HG03139 (cell line): ENCODE data around the gene SRGAP3.

Experiments used
- ATAC-seq: cut with Tn5 transposase; IDR thresholded peaks from one replicate; pipeline ENCODE4 v1.9.1; 2021; ENCODE audit not compliant: unreplicated experiment

SRGAP3 gene

DNA sequence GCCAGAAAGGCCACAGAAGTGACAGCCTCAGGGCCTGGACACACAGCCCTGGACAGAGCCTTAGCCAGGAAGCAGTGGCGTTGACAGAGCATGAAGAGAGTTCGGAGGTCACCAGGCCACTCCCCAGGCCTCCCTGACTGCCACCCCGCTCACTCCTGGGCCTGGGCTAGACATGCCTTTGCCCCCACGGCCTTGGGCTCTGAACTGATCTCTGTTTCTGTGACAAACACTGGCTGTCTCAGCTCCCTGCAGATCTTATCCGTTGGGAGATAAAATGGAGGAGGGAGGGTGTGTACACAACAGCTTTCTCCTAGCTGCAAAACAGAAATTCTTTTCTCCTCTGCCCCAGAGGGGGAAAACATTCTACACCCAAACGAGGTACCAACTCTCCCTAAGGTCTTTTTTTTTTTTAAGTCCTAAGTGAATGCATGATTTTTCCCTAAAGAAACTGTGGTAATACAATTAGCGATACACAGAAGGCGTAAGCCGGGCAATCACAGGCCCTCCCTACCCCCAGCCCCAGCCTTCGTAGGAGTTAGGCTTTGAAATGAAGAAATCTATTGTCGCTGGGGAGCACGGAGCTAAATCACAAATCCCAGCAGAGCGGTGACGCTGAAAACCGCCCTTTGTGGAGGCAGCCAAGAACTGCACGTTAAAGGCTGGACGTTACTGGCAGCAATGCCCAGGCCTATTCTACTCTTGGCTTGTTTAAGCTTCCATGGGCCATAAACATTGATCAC lies 45.0 kb downstream of the SRGAP3 start:
- ATAC-seq = no peak

DNA sequence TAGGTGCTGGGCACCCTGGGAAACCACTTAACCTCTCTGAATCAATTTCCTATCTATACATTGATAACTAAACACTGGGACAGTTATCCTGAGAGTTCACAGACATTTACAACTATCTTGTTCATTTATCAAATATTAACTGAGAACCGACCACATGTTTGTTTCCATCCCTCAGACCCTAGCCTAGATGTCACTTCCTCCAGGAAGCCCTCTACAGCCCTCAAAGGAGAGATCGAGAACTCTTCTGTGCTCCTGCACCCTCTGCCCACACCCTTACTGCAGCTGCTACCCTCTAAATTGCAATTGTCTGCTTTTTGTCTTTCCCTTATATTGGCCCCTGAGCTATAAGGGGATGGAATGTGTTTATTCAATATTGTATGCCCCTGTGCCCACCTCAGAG lies 46.1 kb downstream of the SRGAP3 start:
- no peak for ATAC-seq

DNA sequence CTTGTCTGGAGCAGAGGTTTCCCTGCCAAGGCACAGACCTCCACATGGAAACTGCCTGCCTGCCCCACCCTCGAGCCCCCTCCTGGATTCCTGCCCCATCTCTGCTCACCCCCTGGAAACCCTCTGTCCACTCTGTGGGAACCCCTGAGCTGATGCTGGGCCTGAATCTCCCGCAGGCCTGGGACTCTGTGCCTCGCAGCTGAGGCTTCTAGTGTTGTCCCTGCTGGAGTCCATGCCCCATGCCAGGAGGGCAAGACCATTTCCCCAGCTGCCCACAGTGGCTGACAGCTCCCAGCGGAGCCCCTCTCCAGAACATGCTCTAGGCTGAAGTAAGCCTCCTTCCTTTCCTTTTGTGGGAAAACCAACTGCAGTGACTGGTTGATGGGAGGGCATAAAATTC lies 46.9 kb downstream of the SRGAP3 start:
- no peak for ATAC-seq

DNA sequence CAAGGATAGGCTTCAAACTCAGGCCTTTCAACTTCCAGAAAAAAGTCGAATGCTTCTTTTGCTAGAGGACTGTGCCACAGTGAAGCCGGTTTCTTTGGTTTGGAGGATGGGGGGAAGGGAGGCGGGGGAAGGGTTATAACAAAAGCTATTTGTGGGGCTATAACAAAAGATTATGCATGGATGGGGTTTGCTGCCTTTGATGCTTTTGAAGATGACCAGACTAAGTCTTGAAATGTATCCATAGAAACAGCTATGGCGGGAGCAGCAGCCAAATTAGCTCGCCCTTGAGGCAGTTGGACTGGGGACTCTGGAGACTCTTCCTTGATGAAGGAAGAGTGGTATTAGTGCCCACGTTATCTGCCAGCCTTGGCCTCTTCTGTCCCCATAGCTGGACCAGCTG lies 47.5 kb downstream of the SRGAP3 start:
- no peak for ATAC-seq

DNA sequence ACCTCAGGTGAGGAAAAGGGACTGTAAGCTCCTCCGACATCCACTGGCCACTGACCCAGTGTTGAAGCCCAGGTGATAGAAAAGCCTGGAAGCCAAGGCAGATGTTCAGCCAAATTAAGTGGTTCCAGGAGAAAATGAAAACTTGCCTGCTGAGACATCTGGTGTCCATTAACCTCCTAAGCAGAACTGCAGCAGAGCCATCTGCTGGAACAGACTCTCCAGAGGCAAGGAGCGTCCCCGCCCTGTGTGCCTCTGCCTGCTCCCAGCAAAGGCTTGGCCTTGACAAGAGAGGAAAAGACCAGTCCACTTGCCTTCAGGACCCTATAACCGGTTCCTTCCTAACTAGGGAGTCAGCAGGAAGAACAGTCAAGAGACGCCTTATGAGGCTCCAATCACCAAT lies 48.2 kb downstream of the SRGAP3 start:
- no peak for ATAC-seq

DNA sequence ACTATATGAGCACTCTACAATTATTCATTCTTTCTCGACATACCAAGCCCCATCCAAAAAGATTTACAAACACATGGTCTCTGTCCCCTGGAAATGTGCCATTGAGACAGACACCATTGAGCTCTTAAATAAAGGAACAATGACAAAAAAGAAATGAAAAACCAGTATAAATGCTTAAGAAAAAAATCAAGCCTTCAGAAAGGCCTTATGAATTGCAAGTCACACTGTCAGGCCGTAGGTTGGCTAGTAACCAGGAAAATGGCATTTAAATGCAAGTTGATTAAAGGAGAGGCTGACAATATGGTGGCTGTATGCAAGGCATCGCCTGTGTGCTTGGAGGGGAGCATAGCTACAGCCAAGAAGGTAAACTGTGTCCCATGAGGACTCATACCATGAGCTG lies 49.7 kb downstream of the SRGAP3 start:
- ATAC-seq = no peak

DNA sequence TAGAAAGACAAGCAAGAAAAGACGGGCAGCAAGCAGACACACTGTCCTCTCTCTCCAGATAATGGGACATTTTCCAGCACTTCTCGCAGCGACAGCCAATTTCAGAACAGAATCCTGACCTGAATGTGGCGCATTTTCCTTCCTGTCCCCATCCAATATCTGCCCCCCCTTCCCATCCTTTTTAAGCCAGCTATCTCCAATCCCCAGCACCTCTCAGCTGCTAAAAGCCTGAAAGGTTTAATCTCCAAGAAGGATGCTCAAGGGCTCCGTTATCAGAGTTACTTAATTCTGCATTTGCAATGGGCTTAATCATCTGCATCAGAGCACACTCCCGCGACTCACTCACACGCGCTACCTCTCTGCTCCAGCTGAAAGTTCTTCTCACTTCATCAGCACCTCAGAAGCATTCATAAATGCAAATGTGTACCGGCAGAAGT lies 50.5 kb downstream of the SRGAP3 start:
- ATAC-seq = no peak

DNA sequence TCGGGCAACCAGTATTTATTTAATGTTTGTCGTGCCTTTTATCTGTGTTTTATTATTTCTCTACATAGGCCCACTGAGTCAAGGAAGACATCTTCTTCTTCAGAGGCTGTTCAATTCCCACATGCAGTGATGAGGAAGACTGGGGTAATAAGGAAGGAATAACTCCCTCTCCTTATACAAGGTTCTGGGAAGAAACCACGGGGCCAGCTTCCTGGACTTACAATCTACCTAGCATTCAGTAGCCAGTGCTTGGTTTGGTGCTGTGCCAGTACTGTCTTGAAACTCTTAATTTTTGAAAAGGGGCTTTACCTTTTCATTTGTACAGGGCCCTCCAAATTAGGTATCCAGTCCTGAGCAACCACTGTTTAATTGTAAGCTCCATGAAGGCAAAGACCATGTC lies 51.2 kb downstream of the SRGAP3 start:
- no peak for ATAC-seq

DNA sequence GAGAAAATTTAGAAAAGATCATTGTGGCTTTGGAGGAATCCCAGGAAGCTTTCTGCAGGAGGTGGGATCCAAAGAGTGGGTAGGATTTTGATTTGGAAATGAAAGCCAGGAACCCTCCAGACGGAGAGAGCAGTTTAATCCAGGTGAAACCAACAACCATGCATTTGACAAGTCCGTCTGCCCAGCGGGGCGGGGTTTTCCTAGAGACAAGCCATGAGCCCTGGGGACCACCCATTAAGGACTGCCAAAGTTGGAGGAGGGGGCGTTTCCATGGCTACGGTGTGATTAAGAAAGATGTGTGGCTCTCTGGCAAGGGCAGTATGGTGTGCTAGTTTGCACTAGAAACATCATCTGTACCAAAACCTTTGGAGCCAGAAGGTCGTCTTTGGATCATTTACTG lies 53.4 kb downstream of the SRGAP3 start:
- ATAC-seq = no peak

DNA sequence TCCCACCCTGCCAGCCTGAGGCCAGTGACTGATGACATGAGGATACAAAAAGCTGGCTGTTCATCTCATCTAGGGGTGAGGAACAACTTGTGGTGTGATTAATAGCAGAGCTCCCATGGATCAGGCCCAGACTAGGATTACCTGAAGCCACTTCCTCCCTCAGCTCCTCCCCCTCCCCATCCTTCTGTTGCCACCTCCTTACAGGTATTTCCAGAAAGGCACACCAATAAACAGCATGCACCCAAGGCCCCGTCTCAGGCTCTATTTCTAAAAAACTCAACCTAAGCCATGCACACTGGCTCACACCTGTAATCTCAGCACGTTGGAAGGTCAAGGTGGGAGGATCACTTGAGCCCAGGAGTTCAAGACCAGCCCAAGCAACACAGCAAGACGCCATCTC lies 54.1 kb downstream of the SRGAP3 start:
- no peak for ATAC-seq

DNA sequence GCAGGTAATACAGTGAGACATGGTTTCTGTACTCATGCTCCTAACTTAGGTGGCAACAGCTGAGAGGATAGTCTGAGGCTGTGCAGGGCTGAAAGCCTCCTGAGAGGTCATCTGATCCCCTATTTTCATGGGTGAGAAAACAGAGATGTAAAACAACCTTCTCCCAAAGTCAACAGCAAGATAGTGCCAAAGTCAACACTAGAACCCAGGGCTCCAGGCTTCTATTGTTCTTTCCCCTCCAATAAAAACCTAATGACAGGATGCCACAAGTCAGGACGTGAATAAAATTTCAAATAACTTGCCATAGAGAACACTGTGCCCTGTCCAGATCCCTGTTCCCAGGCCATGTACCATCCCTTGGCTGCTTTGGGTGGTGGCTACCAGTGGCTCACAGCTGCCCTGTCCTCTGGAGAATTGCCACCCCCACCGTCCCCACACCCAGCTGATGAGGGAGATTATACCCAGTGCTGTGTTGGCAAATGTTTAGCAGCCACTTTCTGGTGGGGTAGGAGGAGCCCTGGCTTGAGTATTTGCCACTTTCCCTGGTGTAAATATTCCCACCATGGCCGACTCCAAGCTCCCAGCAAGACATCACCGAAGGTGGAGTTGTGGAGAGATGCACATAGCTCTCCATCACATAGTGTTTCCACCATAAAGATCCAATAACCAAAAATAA lies 54.8 kb downstream of the SRGAP3 start:
- no peak for ATAC-seq

DNA sequence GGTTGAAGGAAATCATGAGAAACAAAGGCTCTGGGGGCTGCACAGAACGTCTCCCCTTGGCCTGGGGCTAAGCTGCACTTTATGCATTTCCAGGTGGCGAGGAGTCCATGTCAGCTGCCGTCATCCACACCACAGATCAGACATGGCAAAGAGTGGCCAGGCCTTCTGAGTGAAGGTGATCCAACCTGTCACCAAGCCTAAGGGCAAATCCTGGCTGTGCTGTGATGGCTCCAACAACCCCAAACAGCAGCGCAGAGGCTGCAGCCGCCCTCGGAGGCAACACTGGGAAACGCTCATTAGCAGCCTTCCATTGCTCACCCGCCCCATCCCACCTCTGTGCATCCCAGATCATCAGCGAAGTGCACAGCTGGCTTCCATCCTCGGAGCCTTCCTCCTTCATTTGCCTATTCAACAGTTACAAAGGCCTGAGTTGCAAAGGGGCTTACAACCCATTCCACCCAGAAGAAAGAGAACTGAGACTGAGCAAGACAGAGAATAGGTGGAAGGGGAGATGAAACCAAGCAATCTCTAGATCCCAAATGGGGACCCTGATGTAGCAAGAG lies 55.7 kb downstream of the SRGAP3 start:
- no peak for ATAC-seq

DNA sequence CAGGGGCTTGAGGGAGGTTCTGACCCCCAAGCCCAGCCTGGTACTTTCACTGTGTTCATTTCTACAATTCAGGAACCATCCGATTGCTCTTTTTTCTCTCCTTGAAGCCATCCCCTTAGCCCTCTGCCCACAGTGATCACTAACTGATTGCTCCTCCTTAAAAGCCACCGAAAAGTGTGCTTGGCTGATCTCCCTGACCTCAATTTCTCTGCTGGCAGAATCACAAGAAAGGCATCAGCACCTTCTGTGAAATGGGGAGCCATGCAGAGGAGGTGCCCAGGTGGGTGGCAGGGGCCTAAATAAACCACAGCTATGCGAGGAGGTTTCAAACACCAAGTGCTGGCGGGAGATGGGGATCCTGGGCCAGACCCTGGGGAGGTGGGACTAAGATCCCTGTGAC lies 56.2 kb downstream of the SRGAP3 start:
- no peak for ATAC-seq

DNA sequence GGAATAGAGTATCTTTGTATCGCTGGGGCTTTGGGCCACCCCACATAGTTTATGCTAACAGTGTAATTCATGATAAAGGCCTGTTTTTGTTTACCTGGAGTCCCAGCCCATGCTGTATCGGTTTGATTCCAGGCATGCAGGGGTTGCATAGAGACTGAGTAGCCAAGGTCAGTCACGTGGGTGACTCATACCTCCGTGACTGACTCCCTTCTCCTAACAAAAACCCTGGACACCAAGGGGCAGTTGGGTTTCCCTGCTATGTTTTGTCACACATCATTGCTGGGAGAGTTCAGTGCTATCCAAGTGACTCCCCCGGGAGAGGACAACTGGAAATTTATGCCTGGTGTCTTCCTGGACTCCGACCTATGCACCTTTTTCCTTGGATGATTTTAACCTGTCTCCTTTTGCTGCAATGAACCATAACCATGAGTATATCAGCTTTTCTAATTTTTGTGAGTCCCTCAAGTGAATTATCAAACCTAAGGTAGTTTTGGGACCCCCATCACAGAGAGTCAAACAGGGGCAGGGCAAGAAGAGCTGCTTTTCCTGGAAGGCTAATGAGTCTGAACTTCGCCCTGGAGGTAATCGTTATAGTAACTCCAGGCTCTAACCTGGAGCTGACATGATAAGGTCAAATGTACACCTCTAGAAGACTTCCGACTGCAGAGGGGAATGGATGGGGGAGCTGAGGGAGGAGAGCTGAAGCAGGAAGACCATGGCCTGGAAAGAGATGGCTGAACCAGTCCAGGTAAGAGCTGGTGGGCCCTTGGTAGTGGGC lies 57.0 kb downstream of the SRGAP3 start:
- no peak for ATAC-seq

DNA sequence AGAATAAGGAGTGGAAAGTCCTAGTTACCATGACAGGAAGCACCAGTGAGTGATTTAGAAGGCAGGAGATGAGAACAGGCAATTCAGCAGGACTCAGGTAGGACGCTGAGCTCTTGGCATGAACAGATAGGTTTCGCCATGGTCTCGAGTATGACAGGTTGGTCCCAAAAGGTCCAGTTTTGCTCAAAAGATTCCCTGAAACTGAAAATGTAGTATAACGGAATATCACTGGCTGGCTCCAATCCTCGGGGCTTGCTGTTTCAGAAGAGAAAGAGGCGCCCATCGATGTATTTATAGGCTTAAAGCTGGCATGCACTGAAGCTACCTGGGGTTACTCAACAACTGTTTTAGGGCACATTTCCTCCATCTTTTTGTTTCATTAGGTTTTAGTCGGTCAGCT lies 59.2 kb downstream of the SRGAP3 start:
- ATAC-seq = no peak

DNA sequence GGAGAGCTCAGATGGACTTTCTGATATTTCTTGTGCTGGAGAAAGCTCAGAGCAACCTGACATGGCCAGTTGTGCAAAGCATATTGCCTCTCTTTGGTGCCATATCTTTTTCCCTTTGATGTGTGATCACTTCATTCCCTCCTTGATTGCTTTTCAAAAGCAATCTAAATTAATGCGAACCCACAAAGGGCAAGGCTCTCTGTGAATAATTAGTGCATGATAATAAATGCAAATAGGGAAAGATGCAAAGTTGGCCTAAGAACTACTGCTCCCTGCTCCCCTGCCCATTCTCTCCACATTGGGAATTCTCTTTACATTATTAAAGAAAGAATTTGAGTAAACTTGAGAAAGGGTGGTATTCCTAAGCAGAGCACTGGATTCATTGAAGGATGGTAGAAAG lies 60.9 kb downstream of the SRGAP3 start:
- no peak for ATAC-seq

DNA sequence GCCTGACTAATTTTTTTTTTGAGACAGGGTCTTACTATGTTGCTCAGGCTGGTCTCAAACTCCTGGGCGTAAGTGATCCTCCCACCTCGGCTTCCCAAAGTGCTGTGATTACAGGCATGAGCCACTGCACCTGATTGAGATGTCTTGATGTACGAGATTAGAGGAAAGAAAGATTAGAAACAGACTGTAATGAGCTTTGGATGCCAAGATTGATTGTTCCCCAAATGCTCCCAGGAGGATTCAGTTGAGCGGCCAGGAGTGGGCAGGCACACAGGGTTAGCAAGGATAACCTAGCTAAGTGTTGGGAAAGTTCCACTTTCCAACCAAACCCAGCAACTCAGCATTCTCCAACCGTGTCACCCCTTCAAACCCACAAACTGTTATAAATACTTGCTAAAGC lies 63.7 kb downstream of the SRGAP3 start:
- ATAC-seq = no peak

DNA sequence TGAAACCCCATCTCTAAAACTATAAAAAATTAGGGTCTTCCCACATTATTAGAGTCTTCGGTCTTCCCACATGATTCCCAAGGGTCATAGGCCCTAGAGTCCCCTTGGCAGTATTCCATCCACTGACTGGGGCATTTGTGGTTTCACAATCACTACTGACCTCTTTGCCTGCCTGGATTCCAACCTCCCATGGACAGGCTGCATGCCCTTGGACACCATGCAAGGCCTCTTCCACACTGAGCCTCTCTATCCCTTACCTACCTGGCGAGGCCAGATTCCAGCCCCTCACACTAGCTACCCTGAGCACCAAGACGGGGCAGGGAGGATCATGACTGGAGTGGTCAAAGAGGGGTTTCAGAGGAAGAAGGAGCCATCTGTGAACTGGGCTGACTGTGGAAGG lies 64.4 kb downstream of the SRGAP3 start:
- no peak for ATAC-seq

DNA sequence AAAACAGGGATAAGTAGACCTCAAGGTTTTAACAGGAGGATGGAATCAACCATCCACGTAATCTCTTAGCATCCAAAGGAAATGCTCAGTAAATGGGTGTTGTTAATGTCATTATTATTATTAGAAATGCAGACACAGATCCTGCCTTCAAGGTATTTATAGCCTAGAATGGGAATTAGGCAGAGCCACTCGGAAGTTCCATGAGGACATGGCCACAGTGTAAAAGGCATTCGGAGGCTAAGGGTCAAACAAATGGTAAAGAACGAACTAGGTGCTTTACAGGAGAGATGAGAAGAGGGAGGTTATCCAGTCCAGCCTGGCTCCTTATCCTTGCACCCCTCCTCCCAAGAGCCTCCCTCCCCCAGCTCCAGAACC lies 65.0 kb downstream of the SRGAP3 start:
- no peak for ATAC-seq

DNA sequence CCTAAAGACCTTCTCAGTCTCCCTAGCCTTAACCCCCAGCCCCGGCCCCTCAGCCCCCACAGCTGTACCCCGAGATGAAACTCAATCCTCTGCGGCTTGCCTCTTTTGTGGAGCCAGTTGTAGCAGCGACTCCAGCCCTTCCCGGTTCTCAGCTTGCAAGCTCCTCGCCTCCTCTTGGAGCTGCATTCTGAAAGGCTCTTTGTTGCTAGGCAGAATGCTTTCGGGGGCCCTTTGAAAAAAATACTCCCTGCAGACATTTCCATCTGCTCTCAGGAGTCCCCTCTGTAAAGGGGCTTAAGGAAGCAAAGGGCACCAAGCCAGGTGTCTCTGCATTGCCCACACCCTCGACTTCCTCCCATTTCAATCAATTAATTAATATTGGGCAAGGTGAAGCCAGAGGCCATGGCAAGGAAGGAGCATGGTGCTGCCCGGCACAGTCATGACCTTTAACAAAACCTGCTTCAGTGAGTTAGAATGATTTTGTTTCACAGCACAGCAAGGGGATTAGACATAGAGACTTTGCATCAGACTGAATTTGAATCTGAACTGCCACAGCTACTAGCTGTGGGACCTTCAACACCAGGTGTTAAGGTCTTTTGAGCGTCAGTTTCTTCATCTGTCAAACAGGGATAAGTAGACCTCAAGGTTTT lies 65.5 kb downstream of the SRGAP3 start:
- no peak for ATAC-seq

DNA sequence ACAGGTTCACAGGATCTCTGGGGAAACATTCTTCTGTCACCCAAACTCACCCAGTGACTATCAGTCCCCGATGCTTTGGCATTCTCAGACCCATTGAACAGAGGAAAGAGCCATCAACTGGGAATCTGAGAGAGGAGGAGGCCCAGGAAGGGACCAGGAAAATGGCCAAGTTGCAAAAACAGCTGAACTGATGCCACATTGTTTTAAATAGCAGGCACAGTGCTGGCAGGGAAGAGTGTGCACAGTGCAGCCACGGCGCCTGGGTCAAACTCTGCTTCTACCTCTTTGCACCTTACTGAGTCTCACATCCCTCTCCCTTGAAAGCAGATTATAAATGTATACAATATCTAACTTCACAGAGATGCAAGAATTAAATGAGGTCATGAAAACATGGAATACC lies 66.4 kb downstream of the SRGAP3 start:
- ATAC-seq = no peak
